HG03060 (cell line): ENCODE results near the gene SMG1.
A peak's percentile ranks its signal among the peaks of the same experiment; 100 is the strongest.
"Not testable (repeated sequence)": the region's sequence is repeated elsewhere in the genome, so short reads cannot be mapped to it uniquely, and the experiment has no call there.

Source experiments
- ATAC-seq: cut with Tn5 transposase; IDR thresholded peaks from one replicate; pipeline ENCODE4 v1.9.1; 2021; ENCODE audit warnings: low read depth, moderate number of reproducible peaks; ENCODE audit not compliant: unreplicated experiment

Gene SMG1

GRCh38 chr16:18776334-18776733, 149.9 kb downstream of the SMG1 start:
- ATAC-seq, result not testable (repeated sequence)

- not testable (repeated sequence) for ATAC-seq
These were observed 151.6 kb downstream of the SMG1 start for GRCh38 chr16:18774651-18775050.

- not testable (repeated sequence) for ATAC-seq
These were observed 154.0 kb downstream of the SMG1 start for GRCh38 chr16:18772171-18772570.

GRCh38 chr16:18770336-18770962, 155.8 kb downstream of the SMG1 start:
- not testable (repeated sequence) for ATAC-seq

GRCh38 chr16:18767217-18767616, 159.0 kb downstream of the SMG1 start:
- peak; percentile 54 for ATAC-seq

GRCh38 chr16:18762713-18763112, 163.5 kb downstream of the SMG1 start:
- ATAC-seq, result peak; percentile 50

- peak; percentile 40 for ATAC-seq
These were observed 166.3 kb downstream of the SMG1 start for GRCh38 chr16:18759598-18760520.

- ATAC-seq, result not testable (repeated sequence)
These were observed 168.1 kb downstream of the SMG1 start for GRCh38 chr16:18757960-18758660.

- not testable (repeated sequence) for ATAC-seq
These were observed 169.6 kb downstream of the SMG1 start for GRCh38 chr16:18756639-18757038.
